Skeletal muscle cell (primary cell): Measurements from ENCODE around the gene CNNM4.

ENCODE experiments used
- DNase-seq: peaks from one replicate; pipeline ENCODE4 v3.0.0-alpha.2; 2010; ENCODE audit warnings: low read depth
- H3K4me3 ChIP-seq: 2 replicates; pipeline ENCODE4 v1.5.1; 2011; ENCODE audit warnings: low read depth, mild to moderate bottlenecking, control low read depth, low read length, moderate library complexity

CNNM4 gene

DNA sequence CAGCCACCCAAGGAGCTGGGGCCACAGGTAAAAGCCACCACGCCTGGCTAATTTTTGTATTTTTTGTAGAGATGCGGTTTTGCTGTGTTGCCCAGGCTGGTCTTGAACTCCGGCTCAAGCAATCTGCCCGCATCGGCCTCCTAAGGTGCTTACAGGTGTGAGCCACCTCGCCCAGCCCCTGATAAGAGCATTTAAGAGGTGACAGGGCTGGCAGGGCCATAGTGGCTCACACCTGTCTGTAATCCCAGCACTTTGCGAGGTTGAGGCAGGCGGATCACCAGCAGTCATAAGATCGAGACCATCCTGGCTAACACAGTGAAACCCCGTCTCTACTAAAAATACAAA is 46.4 kb downstream of the CNNM4 start:
- DNase-seq: no peak
- no peak overlapping the region for H3K4me3 ChIP-seq

DNA sequence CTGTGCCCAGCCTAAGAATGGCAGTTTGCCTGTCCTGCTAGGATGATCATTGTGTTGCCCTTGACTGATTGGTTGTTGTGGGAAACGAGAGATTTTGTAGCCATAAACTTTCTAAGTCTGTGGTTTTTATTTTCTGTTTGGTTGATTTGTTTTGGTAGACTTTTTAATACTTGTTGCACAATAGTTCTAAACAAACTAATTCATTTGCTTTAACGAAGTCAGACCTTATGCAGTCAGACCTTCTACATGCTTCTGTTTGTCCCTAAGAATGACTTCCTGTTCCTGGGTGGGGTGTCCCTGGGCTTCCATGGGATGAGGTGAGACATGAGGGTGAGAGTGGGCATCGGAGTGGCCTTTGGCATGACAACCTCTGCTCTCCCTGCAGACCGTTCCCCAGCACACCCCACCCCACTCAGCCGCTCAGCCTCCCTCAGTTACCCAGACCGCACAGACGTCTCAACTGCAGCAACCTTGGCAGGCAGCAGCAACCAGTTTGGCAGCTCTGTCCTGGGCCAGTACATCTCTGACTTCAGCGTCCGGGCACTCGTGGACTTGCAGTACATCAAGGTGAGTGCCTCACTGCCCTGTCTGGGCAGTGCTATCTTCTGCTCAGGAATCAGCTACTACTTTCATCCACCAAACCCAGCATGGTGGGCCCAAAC is 47.6 kb downstream of the CNNM4 start:
- no peak overlapping the region for H3K4me3 ChIP-seq
- DNase-seq: no peak

DNA sequence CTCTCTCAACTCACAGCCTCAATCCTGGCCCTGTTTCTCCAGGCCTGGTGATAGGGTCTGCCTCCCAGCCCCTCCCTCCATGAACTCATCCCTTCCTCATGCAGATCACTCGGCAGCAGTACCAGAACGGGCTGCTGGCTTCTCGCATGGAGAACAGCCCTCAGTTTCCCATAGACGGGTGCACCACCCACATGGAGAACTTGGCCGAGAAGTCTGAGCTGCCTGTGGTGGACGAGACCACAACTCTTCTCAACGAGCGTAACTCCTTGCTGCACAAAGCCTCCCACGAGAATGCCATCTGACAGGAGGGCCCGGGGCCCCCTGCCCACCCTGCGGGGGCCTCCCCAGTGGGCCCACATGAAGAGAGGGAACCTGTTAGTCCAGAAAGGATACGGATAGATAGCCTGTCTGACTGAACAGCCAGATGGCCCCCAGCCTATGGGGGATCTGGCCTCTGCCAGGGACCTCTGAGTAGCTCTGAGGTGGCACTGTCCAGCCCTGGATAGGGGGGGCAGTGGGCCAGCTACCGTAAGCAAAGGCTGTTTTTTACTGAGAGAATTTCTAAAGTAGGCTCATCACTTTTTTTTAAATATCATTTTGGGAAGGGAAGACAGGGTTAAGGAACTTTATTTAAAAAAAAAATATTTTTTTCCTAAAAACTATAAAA is 48.6 kb downstream of the CNNM4 start:
- DNase-seq: no peak
- no peak overlapping the region for H3K4me3 ChIP-seq

DNA sequence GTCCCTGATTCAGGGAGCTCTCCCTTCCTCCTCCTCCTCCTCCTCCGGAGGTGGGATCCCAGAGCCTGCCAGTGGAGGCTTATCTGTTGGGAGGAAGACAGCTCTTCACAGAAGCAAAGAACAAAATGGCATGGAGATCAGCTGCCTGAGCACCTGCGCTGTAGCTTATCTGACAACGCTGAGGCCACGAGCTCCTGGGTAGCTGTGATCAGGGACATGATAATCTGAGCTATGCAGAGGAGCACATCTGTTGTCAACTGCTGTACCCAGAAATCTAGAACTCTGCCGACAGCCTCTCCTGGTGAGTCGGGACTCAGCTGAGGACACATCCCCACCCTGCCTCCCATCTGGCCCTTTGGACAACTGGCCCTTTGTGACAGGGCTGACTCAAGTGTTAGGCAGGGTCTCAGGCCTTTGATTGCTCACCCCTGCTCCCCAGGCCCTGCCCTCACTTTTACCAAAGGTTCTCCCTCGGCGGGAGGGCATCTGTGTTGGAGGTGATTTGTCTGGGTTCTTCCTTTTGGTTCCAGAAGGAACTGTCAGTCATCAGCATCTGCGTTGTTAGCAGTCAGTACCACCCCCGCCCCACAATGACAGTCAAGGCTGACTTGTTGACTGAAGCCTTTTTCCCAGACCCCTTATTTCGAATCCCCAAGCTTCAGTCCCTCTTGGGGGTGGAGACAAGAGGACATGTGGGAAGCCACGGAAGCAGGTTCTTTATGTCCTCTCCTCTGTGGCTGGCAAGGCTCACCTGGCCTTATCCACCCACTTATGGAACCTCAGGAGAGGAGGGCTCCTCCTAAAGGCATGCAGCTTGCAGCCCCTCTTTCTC is 49.5 kb downstream of the CNNM4 start:
- no peak overlapping the region for H3K4me3 ChIP-seq
- no peak for DNase-seq

DNA sequence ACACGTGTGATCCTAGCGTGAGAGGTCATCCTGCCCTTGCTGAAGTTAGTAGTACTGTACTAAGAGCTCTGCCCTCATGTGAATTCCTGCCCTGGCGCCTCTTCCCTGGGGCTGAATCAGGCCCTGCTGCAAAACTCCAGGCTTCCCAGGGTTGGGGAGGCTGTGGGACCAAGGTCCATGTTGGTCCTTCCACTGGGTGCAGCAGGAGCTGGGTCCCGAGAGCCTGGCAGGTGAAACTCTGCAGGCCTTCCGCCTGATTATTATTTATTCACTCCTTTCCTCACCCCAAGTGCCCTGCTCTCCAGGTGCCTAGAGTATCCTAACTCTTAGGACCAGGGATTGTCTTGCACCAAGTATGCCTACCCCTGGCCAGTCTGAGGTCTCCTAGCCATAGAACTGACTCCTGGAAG is 50.1 kb downstream of the CNNM4 start:
- DNase-seq: no peak
- H3K4me3 ChIP-seq: no peak overlapping the region

DNA sequence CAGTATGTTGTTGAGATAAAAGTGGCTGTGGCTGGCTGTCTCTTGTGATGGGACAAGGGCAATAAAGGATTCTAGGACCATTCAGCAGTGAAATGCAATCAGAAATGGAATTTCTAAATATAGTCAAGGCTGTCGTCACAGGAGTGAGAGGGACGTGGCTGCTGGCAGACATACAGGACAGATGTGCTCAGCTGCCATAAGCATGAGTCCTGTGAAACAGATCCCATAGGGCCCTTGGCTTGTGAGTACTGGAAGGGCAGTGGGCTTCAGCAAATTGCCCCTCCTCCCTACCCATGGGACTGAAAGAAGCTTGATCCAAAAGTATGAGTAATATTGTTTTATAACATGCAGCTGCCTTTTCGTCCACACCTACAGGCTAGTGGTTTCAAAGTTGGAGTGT is 51.2 kb downstream of the CNNM4 start:
- H3K4me3 ChIP-seq: no peak overlapping the region
- peak; percentile 90 for DNase-seq

DNA sequence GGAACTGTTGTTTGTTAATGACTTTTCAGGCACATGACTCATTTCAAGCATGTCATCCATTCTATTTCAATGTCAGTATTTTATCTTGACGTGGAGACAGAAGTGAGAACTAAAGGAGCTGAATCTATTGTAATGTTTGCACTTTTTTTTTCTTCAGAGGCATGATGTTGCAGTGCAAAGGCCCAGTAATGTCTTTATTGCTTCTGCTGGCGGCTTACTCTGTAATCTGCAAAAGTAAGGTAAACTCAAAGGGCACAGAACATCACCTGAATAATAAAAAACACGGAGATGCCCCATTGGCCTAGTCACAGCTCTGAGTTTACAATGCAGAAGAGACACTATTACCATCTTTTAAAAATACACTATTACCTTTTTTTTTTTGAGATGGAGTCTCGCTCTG is 53.0 kb downstream of the CNNM4 start:
- no peak overlapping the region for H3K4me3 ChIP-seq
- no peak for DNase-seq

DNA sequence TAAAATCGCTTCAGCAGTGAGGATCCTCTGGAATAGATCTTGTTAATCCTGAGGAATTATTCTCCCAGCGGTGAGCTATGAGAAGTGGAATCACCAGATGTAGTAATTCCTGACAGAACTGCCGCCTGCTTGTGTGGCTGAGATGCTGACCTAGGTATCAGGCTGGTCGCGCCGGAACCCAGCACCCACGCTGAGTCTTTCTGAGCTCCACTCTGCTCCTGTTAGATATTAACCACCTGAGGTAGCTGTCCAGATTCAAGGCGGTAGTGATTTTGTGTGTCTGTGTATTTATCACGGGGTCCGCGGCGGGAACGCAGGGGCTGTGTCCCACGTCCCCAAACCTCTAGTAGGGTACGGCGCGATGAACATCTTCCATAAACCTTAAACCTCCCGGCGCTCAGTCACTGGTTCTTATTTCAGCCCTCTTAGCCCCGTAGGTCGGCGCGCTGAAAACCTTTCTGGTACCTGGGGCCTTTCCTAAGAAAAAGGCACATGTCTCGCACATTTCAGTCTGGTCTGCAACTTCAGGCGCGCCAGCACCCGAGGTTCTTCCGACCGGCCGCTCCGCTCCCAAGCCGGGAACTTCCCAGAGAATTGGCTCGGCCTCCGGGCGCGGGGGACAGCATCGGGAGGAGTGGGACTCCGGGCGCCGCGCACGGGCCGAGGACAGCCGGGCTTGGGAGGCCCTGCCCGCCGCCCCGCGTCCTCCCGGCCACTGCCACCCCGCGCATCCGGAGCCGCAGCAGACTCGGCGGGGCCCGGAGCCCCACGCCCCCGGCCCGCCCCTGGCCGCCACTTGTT is 54.8 kb downstream of the CNNM4 start:
- peak overlapping the region; percentile 65 for H3K4me3 ChIP-seq
- DNase-seq: no peak

DNA sequence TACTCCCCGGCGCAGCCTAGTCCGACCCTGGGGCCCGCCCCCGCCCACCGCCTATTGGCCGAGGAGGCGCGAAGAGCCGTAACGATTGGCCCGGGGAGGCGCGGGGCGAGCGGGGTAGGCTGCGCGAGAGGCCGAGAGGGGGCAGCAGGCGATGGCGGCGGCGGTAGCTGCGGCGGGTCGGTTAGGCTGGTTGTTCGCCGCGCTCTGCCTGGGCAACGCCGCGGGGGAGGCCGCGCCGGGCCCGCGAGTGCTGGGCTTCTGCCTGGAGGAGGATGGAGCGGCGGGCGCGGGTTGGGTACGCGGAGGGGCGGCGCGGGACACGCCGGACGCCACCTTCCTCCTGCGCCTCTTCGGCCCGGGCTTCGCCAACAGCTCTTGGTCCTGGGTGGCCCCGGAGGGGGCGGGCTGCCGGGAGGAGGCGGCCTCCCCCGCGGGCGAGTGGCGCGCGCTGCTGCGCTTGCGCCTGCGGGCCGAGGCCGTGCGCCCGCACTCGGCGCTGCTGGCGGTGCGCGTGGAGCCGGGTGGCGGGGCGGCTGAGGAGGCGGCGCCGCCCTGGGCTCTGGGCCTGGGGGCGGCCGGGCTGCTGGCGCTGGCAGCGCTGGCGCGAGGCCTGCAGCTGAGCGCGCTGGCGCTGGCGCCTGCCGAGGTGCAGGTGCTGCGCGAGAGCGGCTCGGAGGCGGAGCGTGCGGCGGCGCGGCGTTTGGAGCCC is 55.6 kb downstream of the CNNM4 start, which contains the start of gene CNNM3:
CNNM3 (plus strand) TSS at position 142 of the 709 bp plus-strand sequence; CDS start at position 152, 10 bp downstream.
- DNase-seq: peak; percentile 69
- H3K4me3 ChIP-seq: peak within 1 kb of the TSS; percentile 65

DNA sequence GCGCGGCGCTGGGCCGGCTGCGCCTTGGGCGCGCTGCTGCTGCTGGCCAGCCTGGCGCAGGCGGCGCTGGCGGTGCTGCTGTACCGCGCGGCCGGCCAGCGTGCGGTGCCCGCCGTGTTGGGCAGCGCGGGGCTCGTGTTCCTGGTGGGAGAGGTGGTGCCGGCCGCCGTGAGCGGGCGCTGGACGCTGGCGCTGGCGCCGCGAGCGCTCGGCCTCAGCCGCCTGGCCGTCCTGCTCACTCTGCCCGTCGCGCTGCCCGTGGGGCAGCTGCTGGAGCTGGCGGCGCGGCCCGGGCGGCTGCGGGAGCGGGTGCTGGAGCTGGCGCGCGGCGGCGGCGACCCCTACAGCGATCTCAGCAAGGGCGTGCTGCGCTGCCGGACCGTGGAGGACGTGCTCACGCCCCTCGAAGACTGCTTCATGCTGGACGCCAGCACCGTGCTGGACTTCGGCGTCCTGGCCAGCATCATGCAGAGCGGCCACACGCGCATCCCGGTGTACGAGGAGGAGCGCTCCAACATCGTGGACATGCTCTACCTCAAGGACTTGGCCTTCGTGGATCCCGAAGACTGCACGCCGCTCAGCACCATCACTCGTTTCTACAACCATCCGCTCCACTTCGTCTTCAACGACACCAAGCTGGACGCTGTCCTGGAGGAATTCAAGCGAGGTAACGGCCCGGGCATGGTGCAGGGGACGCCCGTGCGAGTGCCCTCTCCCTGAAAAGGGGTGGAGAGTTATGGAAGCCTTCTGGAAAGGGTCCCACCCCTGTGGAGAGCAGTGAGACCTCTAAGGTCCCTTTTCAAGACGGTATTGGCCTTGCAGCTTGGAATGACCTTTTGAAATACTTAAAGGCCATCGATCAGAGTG is 56.4 kb downstream of the CNNM4 start:
- peak overlapping the region; percentile 65 for H3K4me3 ChIP-seq
- no peak for DNase-seq

DNA sequence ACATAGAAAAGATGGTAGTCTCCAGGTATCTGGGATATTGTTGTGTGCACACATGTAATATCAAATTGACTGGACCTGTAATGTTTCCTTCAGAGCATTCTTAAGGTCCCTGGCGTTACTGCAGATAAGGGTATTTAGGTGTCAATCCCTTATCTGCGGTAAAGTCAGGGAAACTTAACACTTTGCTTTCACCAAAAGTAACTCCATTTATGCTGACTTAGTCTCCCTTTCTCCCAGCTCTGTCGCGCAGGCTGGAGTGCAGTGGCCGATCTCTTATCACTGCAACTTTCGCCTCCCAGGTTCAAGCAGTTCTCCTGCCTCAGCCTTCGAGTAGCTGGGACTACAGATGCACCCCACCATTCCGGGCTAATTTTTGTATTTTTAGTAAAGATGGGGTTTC is 57.2 kb downstream of the CNNM4 start:
- H3K4me3 ChIP-seq: no peak overlapping the region

DNA sequence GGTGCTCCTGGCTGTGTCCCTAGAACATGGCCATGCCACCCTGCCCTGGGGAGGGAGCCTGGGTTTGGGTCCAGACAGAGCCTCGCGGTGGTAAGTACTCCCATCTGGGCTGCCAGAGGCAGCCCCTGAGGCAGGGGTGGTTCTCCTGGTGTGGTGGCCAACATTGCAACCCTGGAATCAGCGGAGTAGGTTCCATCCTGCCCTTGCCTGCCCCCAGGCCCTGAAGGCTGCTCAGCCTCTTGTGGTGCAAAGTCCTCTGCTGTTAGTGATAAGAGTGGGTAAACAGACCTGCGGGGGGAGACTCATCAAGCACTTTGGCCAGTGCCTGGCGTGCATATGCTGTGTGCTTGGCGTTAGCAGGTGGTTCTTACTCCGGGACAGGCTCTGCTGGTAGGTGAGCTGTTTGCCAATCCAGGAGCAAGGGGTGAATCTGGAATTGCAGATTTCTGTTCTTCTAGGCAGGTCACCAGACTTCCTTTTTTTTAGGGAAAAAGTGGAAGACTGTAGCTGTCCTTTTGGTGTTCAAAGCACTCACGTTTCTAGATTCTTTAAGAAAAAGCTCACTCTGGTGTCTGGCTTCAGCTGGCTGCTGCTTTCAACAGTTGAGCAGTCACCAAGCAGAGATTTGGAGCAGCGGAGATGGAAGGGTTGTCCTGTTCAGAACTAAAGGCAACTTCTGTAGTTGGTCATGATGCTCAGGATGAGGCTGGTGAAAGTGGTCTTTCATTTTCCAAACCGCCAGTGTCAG is 58.6 kb downstream of the CNNM4 start:
- no peak overlapping the region for H3K4me3 ChIP-seq
- no peak for DNase-seq

More for the DNA sequence above, 57.2 kb downstream of the CNNM4 start:
- no peak for DNase-seq

DNA sequence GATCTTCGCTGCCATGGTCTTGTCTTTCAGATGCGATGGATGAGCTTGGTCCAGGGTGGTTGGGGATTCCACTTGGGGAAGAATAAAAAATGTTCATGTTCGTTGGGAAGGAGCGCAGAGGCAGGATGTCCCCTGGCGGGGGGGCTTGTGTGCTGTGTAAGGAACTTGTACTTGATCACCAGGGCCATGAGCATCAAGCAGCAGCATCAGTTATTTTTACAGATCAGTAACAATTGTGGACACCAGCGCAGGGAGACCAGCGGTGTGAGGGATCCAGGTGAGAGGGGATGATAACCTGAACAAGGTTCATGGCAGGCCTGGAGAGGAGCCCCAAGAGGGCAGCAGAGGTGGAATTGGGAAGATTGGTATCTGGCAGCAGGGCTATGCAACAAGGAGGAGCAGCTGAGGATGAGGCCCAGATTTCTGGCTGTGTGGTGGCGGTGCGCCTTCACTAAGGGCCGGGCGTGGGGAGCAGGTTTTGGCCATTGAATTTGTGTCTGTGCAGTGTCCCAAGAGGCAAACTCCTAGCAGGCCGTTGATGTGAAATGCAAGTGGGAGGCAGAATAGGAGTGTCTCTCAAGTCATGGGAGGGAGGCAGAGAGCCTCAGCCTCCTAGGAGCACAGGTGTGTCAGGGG is 59.3 kb downstream of the CNNM4 start:
- DNase-seq: no peak
- H3K4me3 ChIP-seq: no peak overlapping the region

DNA sequence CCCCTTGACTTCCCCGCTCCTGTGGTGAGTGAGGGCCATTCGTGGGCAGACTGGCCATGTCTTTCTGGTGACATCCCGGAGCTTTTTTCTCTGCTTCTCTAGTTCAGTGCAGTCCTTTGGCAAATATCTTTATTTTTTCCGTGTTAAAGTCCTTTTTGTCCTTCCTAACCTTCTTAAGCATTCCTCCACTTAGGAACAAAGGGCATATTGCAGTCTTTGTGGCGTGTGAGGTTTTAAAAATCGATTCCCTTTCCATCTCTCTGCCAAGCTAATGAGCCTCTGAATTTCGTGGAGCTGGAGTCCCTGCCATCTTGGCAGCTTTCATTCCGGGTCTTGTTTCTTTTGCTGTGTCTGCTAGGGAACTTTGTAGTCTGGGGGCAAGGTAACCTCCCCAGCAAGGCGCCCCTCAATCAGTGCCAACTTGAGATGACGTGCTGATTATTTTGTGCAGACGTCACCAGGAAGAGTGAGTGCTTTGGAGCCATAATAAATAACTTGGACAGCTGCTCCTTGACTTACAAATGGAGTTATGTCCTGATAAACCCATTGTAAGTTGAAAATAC is 60.5 kb downstream of the CNNM4 start:
- no peak for DNase-seq
- no peak overlapping the region for H3K4me3 ChIP-seq

DNA sequence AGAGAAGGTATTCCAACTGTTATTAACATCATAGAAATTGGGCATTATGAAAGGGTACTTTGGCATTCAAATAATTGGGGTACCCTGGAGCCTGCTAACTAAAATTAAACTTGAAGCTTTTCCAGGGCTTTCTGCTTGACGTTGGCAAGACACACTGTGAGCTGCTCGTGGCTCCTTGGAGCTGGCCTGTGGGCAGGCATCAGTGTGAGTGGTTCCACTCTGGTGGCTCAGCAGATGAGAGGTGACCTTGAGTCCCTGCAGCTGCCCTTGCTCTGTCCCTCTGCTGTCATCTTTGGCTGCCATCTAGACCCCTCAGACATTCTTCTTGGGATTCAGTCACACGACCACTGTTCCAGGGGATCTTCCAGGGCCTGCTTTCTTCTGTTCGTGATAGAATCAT is 62.1 kb downstream of the CNNM4 start:
- no peak overlapping the region for H3K4me3 ChIP-seq
- no peak for DNase-seq

DNA sequence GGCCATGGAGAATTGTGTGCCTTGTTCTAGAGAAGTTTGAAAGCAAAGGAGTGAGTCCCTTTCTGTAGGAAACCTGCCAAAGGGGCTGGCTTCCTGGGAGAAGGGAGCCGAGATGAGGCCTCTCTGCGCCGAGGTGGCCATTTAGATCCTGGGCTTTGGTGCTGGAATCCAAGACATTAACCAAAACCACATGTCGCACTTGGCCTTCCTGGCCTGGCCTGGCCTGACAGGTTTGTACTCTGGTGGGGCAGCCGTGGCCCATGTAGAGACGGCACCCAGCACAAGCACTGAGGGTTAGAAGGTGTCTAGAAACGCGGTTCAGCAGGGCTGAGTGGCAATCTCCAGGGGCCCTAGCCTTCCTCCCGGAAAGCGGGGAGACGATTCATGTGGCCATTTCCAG is 62.5 kb downstream of the CNNM4 start:
- no peak for DNase-seq
- no peak overlapping the region for H3K4me3 ChIP-seq
